ENCODE results near the gene ST14.

Gene ST14

GRCh38 chr11:130137999-130138398 is 21.6 kb upstream of the ST14 start:
- no peak for FAIRE-seq

- no peak for FAIRE-seq
These were observed 20.2 kb upstream of the ST14 start for GRCh38 chr11:130139401-130139800.

- FAIRE-seq = no peak
These were observed 17.8 kb upstream of the ST14 start for GRCh38 chr11:130141561-130142341.

GRCh38 chr11:130144141-130144540 is 15.4 kb upstream of the ST14 start:
- FAIRE-seq = no peak

GRCh38 chr11:130144861-130145281 is 14.7 kb upstream of the ST14 start:
- FAIRE-seq = no peak

GRCh38 chr11:130145311-130145812 is 14.2 kb upstream of the ST14 start:
- no peak for FAIRE-seq

- FAIRE-seq = no peak
These were observed 13.4 kb upstream of the ST14 start for GRCh38 chr11:130145975-130146776.

- no peak for FAIRE-seq
These were observed 12.8 kb upstream of the ST14 start for GRCh38 chr11:130146796-130147195.

- no peak for FAIRE-seq
These were observed 10.7 kb upstream of the ST14 start for GRCh38 chr11:130148796-130149326.

GRCh38 chr11:130150790-130151189 is 8.8 kb upstream of the ST14 start:
- no peak for FAIRE-seq

GRCh38 chr11:130151196-130151595 is 8.4 kb upstream of the ST14 start:
- FAIRE-seq = no peak

- FAIRE-seq = no peak
These were observed 3.2 kb upstream of the ST14 start for GRCh38 chr11:130156108-130157022.

- no peak for FAIRE-seq
These were observed 2.5 kb upstream of the ST14 start for GRCh38 chr11:130157101-130157500.

- FAIRE-seq = no peak
These were observed 1.7 kb upstream of the ST14 start for GRCh38 chr11:130157840-130158239.

GRCh38 chr11:130159139-130159538 is 443 bp upstream of the ST14 start:
- FAIRE-seq = no peak

- FAIRE-seq = no peak
These were observed 1.0 kb downstream of the ST14 start for GRCh38 chr11:130160498-130161155.

- FAIRE-seq = no peak
These were observed 2.0 kb downstream of the ST14 start for GRCh38 chr11:130161441-130162145.

GRCh38 chr11:130162733-130163132 is 3.2 kb downstream of the ST14 start:
- FAIRE-seq = no peak

- no peak for FAIRE-seq
These were observed 4.0 kb downstream of the ST14 start for GRCh38 chr11:130163346-130164220.

- no peak for FAIRE-seq
These were observed 4.6 kb downstream of the ST14 start for GRCh38 chr11:130164221-130164570.

Data from A204.1 (cell line).